Thyroid gland (tissue), 4 donors: ENCODE data around the gene SMAD3.

Experiments used
- POLR2A ChIP-seq, 2 donors: fragments of 450-650 bp; IDR thresholded peaks; one replicate each; pipeline ENCODE4 v1.6.1; 2017; ENCODE audit warnings: antibody characterized with exemption in 2 of 2, mild to moderate bottlenecking in 2 of 2, moderate library complexity in 1 of 2
- TF ChIP-seq, protein P1 (sequence below), 6 experiments: fragments of 200-600 bp in 3 of 6; fragments of 450-650 bp in 3 of 6; sonication (generic) in 3 of 6; IDR thresholded peaks; one replicate each; pipeline ENCODE4 v1.5.1; 2016 to 2019; ENCODE audit warnings: antibody characterized with exemption in 6 of 6, mild to moderate bottlenecking in 2 of 6, inconsistent platforms in 1 of 6, moderate library complexity in 1 of 6

DNA sequence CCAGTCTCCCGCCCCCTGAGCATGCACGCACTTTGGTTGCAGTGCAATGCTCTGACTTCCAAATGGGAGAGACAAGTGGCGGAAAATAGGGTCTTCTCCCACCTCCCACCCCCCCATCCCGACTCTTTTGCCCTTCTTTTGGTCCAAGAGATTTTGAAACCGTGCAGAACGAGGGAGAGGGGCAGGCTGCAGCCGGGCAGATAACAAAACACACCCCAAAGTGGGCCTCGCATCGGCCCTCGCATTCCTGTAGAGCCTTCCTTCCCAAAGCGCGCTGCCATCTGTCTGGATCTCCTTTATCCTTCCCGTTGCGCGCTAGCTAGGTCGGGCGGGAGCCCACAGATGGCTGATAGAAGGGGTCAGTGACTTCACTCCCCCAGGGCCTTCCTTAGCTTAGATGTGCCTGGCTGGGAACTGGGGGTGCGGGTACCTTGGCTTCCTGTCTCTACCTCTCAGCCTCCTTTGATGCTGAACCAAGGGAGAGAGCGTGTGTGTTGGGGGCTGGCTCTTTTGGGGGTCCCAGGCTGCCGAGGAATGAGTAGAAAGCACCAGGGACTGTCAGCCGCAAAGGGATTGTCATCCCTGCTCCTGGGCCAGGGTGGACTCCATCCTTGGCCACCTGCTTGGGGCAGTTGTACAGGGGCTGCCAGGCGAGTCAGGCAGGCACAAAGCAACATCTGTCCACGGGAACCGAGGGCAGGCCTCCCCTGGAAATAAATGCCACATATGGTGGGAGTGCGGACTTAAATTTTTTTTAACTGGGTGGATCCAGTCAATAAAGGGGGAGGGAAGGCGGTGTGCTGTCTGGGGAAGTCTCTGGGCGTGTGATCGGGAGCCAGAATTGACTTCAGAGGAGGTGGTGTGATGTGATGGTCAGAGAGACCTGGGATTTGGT lies 1.8 kb downstream of the SMAD3 start:
- TF ChIP-seq POLR2A (IDR thresholded peaks at IDR 0.05): no peak
- TF ChIP-seq, protein P1, sequence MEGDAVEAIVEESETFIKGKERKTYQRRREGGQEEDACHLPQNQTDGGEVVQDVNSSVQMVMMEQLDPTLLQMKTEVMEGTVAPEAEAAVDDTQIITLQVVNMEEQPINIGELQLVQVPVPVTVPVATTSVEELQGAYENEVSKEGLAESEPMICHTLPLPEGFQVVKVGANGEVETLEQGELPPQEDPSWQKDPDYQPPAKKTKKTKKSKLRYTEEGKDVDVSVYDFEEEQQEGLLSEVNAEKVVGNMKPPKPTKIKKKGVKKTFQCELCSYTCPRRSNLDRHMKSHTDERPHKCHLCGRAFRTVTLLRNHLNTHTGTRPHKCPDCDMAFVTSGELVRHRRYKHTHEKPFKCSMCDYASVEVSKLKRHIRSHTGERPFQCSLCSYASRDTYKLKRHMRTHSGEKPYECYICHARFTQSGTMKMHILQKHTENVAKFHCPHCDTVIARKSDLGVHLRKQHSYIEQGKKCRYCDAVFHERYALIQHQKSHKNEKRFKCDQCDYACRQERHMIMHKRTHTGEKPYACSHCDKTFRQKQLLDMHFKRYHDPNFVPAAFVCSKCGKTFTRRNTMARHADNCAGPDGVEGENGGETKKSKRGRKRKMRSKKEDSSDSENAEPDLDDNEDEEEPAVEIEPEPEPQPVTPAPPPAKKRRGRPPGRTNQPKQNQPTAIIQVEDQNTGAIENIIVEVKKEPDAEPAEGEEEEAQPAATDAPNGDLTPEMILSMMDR (IDR thresholded peaks at IDR 0.05): no peak
